ENCODE measurements around the gene ZNF215. TPM values are rescaled to one million over a fixed set of nuclear protein-coding genes. Genes with fewer than 3 reads are reported as not detected.
"Not testable (repeated sequence)": the region's sequence is repeated elsewhere in the genome, so short reads cannot be mapped to it uniquely, and the experiment has no call there.

Gene ZNF215
- total and polyA plus RNA-seq, 2 donors (not counting 3 experiments of a cell fraction or from before 2014, with no cell fraction given) = 1.2 to 2.9 TPM

GRCh38 chr11:6943131-6943530 is 16.9 kb downstream of the ZNF215 start:
- no peak for FAIRE-seq
- H3K36me3 ChIP-seq (ENCODE audit: control insufficient read depth in 2 of 2, extremely low read depth in 1 of 2, insufficient read depth in 2 of 2, low read length in 2 of 2) = no peaks in the 10 kb centered on the region

GRCh38 chr11:6954248-6954647 is 28.0 kb downstream of the ZNF215 start:
- H3K4me2 ChIP-seq (ENCODE audit: insufficient read depth, low read length); H3K36me3 ChIP-seq (ENCODE audit: control insufficient read depth in 2 of 2, extremely low read depth in 1 of 2, insufficient read depth in 2 of 2, low read length in 2 of 2); FAIRE-seq; H3K27ac ChIP-seq (ENCODE audit: insufficient read depth, low read depth, low read length); POLR2A ChIA-PET; H3K9ac ChIP-seq (replicated peaks; ENCODE audit: extremely low read depth, insufficient read depth, low read length); BruUV-seq (replicated peaks); dilution Hi-C loops (cut with MboI; ENCODE audit: extremely low pct_ligation_motif_present, low sequenced_read_pairs); H3K9me1 ChIP-seq (replicated peaks; ENCODE audit: control insufficient read depth, extremely low read depth, insufficient read depth, low read length); H4K20me1 ChIP-seq (replicated peaks; ENCODE audit: control insufficient read depth, extremely low read depth, insufficient read depth, low read length); H3K9me3 ChIP-seq (replicated peaks; ENCODE audit: control insufficient read depth, insufficient read depth, low read length); DNase-seq (ENCODE audit: low read depth, low spot score); H3K4me1 ChIP-seq (ENCODE audit: control insufficient read depth, extremely low read depth, insufficient read depth, low read length); H3K79me2 ChIP-seq (ENCODE audit: control insufficient read depth, insufficient read depth, low read length); intact Hi-C loops (cut with micrococcal nuclease); H3K27me3 ChIP-seq (ENCODE audit: control insufficient read depth in 2 of 2, insufficient read depth in 2 of 2, low read length in 2 of 2); H2AFZ ChIP-seq (ENCODE audit: low read depth, low read length); H3K4me3 ChIP-seq (replicated peaks in 1 of 3; ENCODE audit: insufficient read depth in 1 of 3, low read depth in 1 of 3, low read length in 3 of 3); CTCF ChIA-PET: not testable (repeated sequence)

More at GRCh38 chr11:6943131-6943530, 16.9 kb downstream of the ZNF215 start:
- no TSS peak for BruUV-seq (replicated peaks)
- Histone ChIP-seq H3K9ac (replicated peaks; ENCODE audit: extremely low read depth, insufficient read depth, low read length) (no peak overlapping the region), H3K27ac (ENCODE audit: insufficient read depth, low read depth, low read length) (no peak overlapping the region), H3K4me2 (ENCODE audit: insufficient read depth, low read length) (no peak overlapping the region), H3K4me1 (ENCODE audit: control insufficient read depth, extremely low read depth, insufficient read depth, low read length) (no peaks in the 10 kb centered on the region), H4K20me1 (replicated peaks; ENCODE audit: control insufficient read depth, extremely low read depth, insufficient read depth, low read length) (no peaks in the 10 kb centered on the region), H3K9me1 (replicated peaks; ENCODE audit: control insufficient read depth, extremely low read depth, insufficient read depth, low read length) (no peaks in the 10 kb centered on the region), H3K27me3 (ENCODE audit: control insufficient read depth in 2 of 2, insufficient read depth in 2 of 2, low read length in 2 of 2) (no peaks in the 10 kb centered on the region), H2AFZ (ENCODE audit: low read depth, low read length) (no peak overlapping the region), H3K9me3 (replicated peaks; ENCODE audit: control insufficient read depth, insufficient read depth, low read length) (no peaks in the 10 kb centered on the region), H3K79me2 (ENCODE audit: control insufficient read depth, insufficient read depth, low read length) (no peaks in the 10 kb centered on the region), H3K4me3 (replicated peaks in 1 of 3; ENCODE audit: insufficient read depth in 1 of 3, low read depth in 1 of 3, low read length in 3 of 3) (no peak overlapping the region)
- dilution Hi-C loops (cut with MboI; ENCODE audit: extremely low pct_ligation_motif_present, low sequenced_read_pairs) (no loop called here), intact Hi-C loops (cut with micrococcal nuclease) (no loop called here)
- TF ChIP-seq, protein P1, sequence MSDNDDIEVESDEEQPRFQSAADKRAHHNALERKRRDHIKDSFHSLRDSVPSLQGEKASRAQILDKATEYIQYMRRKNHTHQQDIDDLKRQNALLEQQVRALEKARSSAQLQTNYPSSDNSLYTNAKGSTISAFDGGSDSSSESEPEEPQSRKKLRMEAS (IDR thresholded peaks at IDR 0.05; ENCODE audit: insufficient read depth, insufficient read length) = no peak
- no peak for TF ChIP-seq EZH2 (IDR thresholded peaks at IDR 0.05; ENCODE audit: borderline replicate concordance, low read depth, low read length, severe bottlenecking)
- TF ChIP-seq POLR2A (IDR thresholded peaks at IDR 0.05; ENCODE audit: low read depth, low read length) = no peak
- TF ChIP-seq MYC (IDR thresholded peaks at IDR 0.05; ENCODE audit: low read depth, low read length) = no peak
- no peak for TF ChIP-seq JUN (IDR thresholded peaks at IDR 0.05; ENCODE audit: borderline replicate concordance, insufficient read depth, insufficient read length, low read depth)
- TF ChIP-seq CTCF (IDR thresholded peaks at IDR 0.05; ENCODE audit: extremely low read depth in 1 of 2, insufficient read depth in 1 of 2, low read depth in 1 of 2, low read length in 2 of 2) = no peak
- no peak for DNase-seq (ENCODE audit: low read depth, low spot score)
- ChIA-PET CTCF (no interaction called here), POLR2A (no interaction called here)
